SK-N-SH treated with all-trans-retinoic acid at 6 μM for 48 hours (cell line): Measurements from ENCODE around the gene STK38L.

Experiments used
- ESRRG ChIP-seq: fragments of 250-450 bp; sonication (Bioruptor Pico); IDR thresholded peaks from 2 replicates; pipeline ENCODE4 v1.6.1; 2021; ENCODE audit warnings: mild to moderate bottlenecking
- ISL1 ChIP-seq: fragments of 250-450 bp; sonication (Bioruptor Pico); IDR thresholded peaks from 2 replicates; pipeline ENCODE4 v2.1.2; 2022; ENCODE audit warnings: mild to moderate bottlenecking, moderate library complexity
- TF ChIP-seq, protein P1 (sequence below): fragments of 250-450 bp; sonication (Bioruptor Pico); IDR thresholded peaks from 2 replicates; pipeline ENCODE4 v1.8.0; 2021; ENCODE audit warnings: low read depth, mild to moderate bottlenecking, moderate library complexity, borderline replicate concordance
- TF ChIP-seq, protein P2 (sequence below): fragments of 250-450 bp; sonication (Bioruptor Pico); IDR thresholded peaks from 2 replicates; pipeline ENCODE4 v1.8.0; 2020; ENCODE audit warnings: mild to moderate bottlenecking, moderate library complexity, borderline replicate concordance

DNA sequence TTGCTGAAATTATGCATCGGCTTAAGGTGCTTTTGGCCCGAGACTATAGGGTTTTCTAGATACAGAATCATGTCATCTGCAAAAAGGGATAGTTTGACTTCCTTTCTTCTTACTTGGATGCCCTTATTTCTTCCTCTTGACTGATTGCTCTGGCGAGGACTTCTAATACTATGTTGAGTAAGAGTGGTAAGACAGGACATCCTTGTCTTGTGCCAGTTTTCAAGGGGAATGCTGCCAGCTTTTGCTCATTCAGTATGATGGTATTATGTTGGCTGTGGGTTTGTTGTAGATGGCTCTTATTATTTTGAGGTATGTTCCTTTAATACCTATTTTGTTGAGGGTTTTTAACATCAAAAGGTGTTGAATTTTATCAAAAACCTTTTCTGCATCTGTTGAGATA is 96.9 kb downstream of the STK38L start:
- TF ChIP-seq ISL1 (CRISPR knock-in tag) (no peak), ESRRG (CRISPR knock-in tag) (no peak)
- TF ChIP-seq, protein P1, sequence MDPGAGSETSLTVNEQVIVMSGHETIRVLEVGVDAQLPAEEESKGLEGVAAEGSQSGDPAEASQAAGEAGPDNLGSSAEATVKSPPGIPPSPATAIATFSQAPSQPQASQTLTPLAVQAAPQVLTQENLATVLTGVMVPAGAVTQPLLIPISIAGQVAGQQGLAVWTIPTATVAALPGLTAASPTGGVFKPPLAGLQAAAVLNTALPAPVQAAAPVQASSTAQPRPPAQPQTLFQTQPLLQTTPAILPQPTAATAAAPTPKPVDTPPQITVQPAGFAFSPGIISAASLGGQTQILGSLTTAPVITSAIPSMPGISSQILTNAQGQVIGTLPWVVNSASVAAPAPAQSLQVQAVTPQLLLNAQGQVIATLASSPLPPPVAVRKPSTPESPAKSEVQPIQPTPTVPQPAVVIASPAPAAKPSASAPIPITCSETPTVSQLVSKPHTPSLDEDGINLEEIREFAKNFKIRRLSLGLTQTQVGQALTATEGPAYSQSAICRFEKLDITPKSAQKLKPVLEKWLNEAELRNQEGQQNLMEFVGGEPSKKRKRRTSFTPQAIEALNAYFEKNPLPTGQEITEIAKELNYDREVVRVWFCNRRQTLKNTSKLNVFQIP: no peak
- TF ChIP-seq, protein P2, sequence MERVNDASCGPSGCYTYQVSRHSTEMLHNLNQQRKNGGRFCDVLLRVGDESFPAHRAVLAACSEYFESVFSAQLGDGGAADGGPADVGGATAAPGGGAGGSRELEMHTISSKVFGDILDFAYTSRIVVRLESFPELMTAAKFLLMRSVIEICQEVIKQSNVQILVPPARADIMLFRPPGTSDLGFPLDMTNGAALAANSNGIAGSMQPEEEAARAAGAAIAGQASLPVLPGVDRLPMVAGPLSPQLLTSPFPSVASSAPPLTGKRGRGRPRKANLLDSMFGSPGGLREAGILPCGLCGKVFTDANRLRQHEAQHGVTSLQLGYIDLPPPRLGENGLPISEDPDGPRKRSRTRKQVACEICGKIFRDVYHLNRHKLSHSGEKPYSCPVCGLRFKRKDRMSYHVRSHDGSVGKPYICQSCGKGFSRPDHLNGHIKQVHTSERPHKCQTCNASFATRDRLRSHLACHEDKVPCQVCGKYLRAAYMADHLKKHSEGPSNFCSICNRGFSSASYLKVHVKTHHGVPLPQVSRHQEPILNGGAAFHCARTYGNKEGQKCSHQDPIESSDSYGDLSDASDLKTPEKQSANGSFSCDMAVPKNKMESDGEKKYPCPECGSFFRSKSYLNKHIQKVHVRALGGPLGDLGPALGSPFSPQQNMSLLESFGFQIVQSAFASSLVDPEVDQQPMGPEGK (CRISPR knock-in tag): no peak
